ENCODE measurements around the gene TMEM187. TPM values are rescaled to one million over a fixed set of nuclear protein-coding genes. Genes with fewer than 3 reads are reported as not detected.
A peak's percentile ranks its signal among the peaks of the same experiment; 100 is the strongest.

The TMEM187 gene
- total and polyA plus RNA-seq, 2 donors (not counting 3 experiments of a cell fraction or from before 2014, with no cell fraction given) = 2.6 to 15.7 TPM

- CTCF ChIA-PET = interaction anchor here (1.4 to 4.0 kb wide), 2 partner anchors 10 to 15 kb away, joined by 3 to 16 read pairs; no protein-coding TSS in a partner anchor
- no TSS peak for BruUV-seq (replicated peaks)
These were observed 55.4 kb downstream of the TMEM187 start for GRCh38 chrX:154027986-154028385.

More at GRCh38 chrX:154027986-154028385, 55.4 kb downstream of the TMEM187 start:
- Histone ChIP-seq H2AFZ (ENCODE audit: low read depth, low read length) (no peak overlapping the region), H3K9me1 (replicated peaks; ENCODE audit: control insufficient read depth, extremely low read depth, insufficient read depth, low read length) (no peaks in the 10 kb centered on the region), H4K20me1 (replicated peaks; ENCODE audit: control insufficient read depth, extremely low read depth, insufficient read depth, low read length) (no peaks in the 10 kb centered on the region), H3K9ac (replicated peaks; ENCODE audit: extremely low read depth, insufficient read depth, low read length) (no peak overlapping the region), H3K9me3 (replicated peaks; ENCODE audit: control insufficient read depth, insufficient read depth, low read length) (no peaks in the 10 kb centered on the region), H3K4me1 (ENCODE audit: control insufficient read depth, extremely low read depth, insufficient read depth, low read length) (no peaks in the 10 kb centered on the region), H3K4me3 (replicated peaks in 1 of 3; ENCODE audit: insufficient read depth in 1 of 3, low read depth in 1 of 3, low read length in 3 of 3) (no peak overlapping the region), H3K36me3 (ENCODE audit: control insufficient read depth in 2 of 2, extremely low read depth in 1 of 2, insufficient read depth in 2 of 2, low read length in 2 of 2) (peaks cover 0 to 23% of the 10 kb centered on the region in 2 experiments), H3K4me2 (ENCODE audit: insufficient read depth, low read length) (no peak overlapping the region), H3K79me2 (ENCODE audit: control insufficient read depth, insufficient read depth, low read length) (no peaks in the 10 kb centered on the region), H3K27me3 (ENCODE audit: control insufficient read depth in 2 of 2, insufficient read depth in 2 of 2, low read length in 2 of 2) (no peaks in the 10 kb centered on the region), H3K27ac (ENCODE audit: insufficient read depth, low read depth, low read length) (no peak overlapping the region)
- POLR2A ChIA-PET = no interaction called here
- TF ChIP-seq JUN (IDR thresholded peaks at IDR 0.05; ENCODE audit: borderline replicate concordance, insufficient read depth, insufficient read length, low read depth) = no peak
- no peak for TF ChIP-seq EZH2 (IDR thresholded peaks at IDR 0.05; ENCODE audit: borderline replicate concordance, low read depth, low read length, severe bottlenecking)
- TF ChIP-seq MYC (IDR thresholded peaks at IDR 0.05; ENCODE audit: low read depth, low read length) = no peak
- TF ChIP-seq MAX (IDR thresholded peaks at IDR 0.05; ENCODE audit: insufficient read depth, insufficient read length) = no peak
- no peak for TF ChIP-seq FOS (IDR thresholded peaks at IDR 0.05; ENCODE audit: borderline replicate concordance, insufficient read depth, low read length)
- no peak for TF ChIP-seq POLR2A (IDR thresholded peaks at IDR 0.05; ENCODE audit: low read depth, low read length)
- no peak for TF ChIP-seq CTCF (IDR thresholded peaks at IDR 0.05; ENCODE audit: extremely low read depth in 1 of 2, insufficient read depth in 1 of 2, low read depth in 1 of 2, low read length in 2 of 2)
- no peak for TF ChIP-seq GATA2 (IDR thresholded peaks at IDR 0.05; ENCODE audit: insufficient read depth, insufficient read length, low read depth, low read length)
- no peak for TF ChIP-seq POLR2AphosphoS5 (IDR thresholded peaks at IDR 0.05; ENCODE audit: insufficient read depth, low read depth, low read length)
- DNase-seq (ENCODE audit: low read depth, low spot score) = no peak
- peak; percentile 40 for FAIRE-seq
- dilution Hi-C loops (cut with MboI; ENCODE audit: extremely low pct_ligation_motif_present, low sequenced_read_pairs) (no loop called here), intact Hi-C loops (cut with micrococcal nuclease) (no loop called here)

Measured in endothelial cell of umbilical vein (primary cell).